Measurements from ENCODE around the gene TRNT1.
A peak's percentile ranks its signal among the peaks of the same experiment; 100 is the strongest.

TRNT1 gene

GRCh38 chr3:3113042-3113709 lies 13.6 kb upstream of the TRNT1 start:
- DNase-seq = no peak

GRCh38 chr3:3117651-3118050 lies 9.1 kb upstream of the TRNT1 start:
- DNase-seq = no peak

- no peak for DNase-seq
These were observed 7.3 kb upstream of the TRNT1 start for GRCh38 chr3:3119393-3119851.

- DNase-seq = no peak
These were observed 763 bp upstream of the TRNT1 start for GRCh38 chr3:3125977-3126376.

GRCh38 chr3:3127432-3128010 lies 781 bp downstream of the TRNT1 start:
- DNase-seq = peak in 1 of 2 donors; percentile 6

- no peak for DNase-seq
These were observed 2.8 kb downstream of the TRNT1 start for GRCh38 chr3:3129579-3129978.

GRCh38 chr3:3133500-3133899 lies 6.8 kb downstream of the TRNT1 start:
- DNase-seq = no peak

- DNase-seq = no peak
These were observed 8.2 kb downstream of the TRNT1 start for GRCh38 chr3:3134750-3135448.

- no peak for DNase-seq
These were observed 10.8 kb downstream of the TRNT1 start for GRCh38 chr3:3137526-3137925.

- DNase-seq = no peak
These were observed 15.2 kb downstream of the TRNT1 start for GRCh38 chr3:3141939-3142338.

- no peak for DNase-seq
These were observed 19.1 kb downstream of the TRNT1 start for GRCh38 chr3:3145831-3146230.

- DNase-seq = no peak
These were observed 22.8 kb downstream of the TRNT1 start for GRCh38 chr3:3149560-3149959.

GRCh38 chr3:3151513-3151912 lies 24.8 kb downstream of the TRNT1 start:
- DNase-seq = no peak

GRCh38 chr3:3154879-3155610 lies 28.3 kb downstream of the TRNT1 start:
- no peak for DNase-seq

- DNase-seq = no peak
These were observed 30.7 kb downstream of the TRNT1 start for GRCh38 chr3:3157484-3157883.

- no peak for DNase-seq
These were observed 34.1 kb downstream of the TRNT1 start for GRCh38 chr3:3160826-3161225.

GRCh38 chr3:3165241-3165640 lies 38.5 kb downstream of the TRNT1 start:
- DNase-seq = no peak

GRCh38 chr3:3165650-3166049 lies 38.9 kb downstream of the TRNT1 start:
- DNase-seq = no peak

- peak in 1 of 2 donors; percentile 56 for DNase-seq
These were observed 44.3 kb downstream of the TRNT1 start for GRCh38 chr3:3170998-3171397.

GRCh38 chr3:3172627-3173026 lies 45.9 kb downstream of the TRNT1 start:
- DNase-seq = no peak

GRCh38 chr3:3177861-3178497 lies 51.2 kb downstream of the TRNT1 start:
- DNase-seq = no peak

- no peak for DNase-seq
These were observed 52.0 kb downstream of the TRNT1 start for GRCh38 chr3:3178498-3179328.
